ENCODE data around the gene GAB1. TPM values are rescaled to one million over a fixed set of nuclear protein-coding genes. Genes with fewer than 3 reads are reported as not detected.

The GAB1 gene
- total RNA-seq, 1 experiment from 2014 or later, result 29.4 TPM

DNA sequence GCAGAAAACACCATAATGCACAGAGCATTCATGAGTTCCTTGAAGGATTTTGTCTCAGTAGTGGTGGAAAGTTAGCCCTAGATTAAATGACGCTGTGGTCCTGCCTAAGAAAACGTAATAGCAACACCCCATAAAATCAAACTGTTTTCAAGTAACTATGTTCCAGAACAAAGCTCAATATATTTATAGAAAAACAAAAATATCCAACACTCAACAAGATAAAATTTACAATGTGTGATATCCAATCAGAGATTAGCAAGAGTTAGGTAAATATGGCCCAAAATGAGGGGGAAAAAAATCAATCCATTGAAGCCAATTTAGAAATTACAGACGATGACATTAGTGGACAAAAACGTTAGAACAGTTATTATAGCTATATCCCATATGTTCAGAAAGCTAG lies 9.9 kb upstream of the GAB1 start:
- H3K9me3 ChIP-seq (ENCODE audit: insufficient read depth, low read depth), result no peaks in the 10 kb centered on the region
- H3K27me3 ChIP-seq (ENCODE audit: insufficient read depth, low read depth), result no peaks in the 10 kb centered on the region
- H3K4me3 ChIP-seq, result no peak overlapping the region
- no peaks in the 10 kb centered on the region for H3K36me3 ChIP-seq (ENCODE audit: low read depth)
- no peaks in the 10 kb centered on the region for H3F3A ChIP-seq (ENCODE audit: insufficient read depth, low read depth)
- POLR2A ChIA-PET (ENCODE audit: unreplicated experiment), result no interaction called here
- no peak overlapping the region for H3K27ac ChIP-seq
- no peak overlapping the region for H3K4me2 ChIP-seq
- BruUV-seq (replicated peaks), result no TSS peak
- intact Hi-C loops (cut with micrococcal nuclease; ENCODE audit: unreplicated experiment), result no loop called here
- no peak overlapping the region for H2AFZ ChIP-seq
- H3K4me1 ChIP-seq (replicated peaks; ENCODE audit: insufficient read depth), result no peaks in the 10 kb centered on the region
- TF ChIP-seq EZH2 (IDR thresholded peaks at IDR 0.05; ENCODE audit: low read depth) (no peak), CTCF (conservative IDR thresholded peaks at IDR 0.05) (no peak)
- no peak for DNase-seq
- no peaks in the 10 kb centered on the region for H3K79me2 ChIP-seq (ENCODE audit: low read depth)
- H4K20me1 ChIP-seq (ENCODE audit: insufficient read depth), result no peaks in the 10 kb centered on the region
- H3K9me2 ChIP-seq (ENCODE audit: insufficient read depth), result no peaks in the 10 kb centered on the region
- CTCF ChIA-PET, result interaction anchor here (0.7 kb wide), 1 partner anchor 46 kb away, joined by 5 read pairs; no protein-coding TSS in a partner anchor

- no peak overlapping the region for H2AFZ ChIP-seq
- TF ChIP-seq EZH2 (IDR thresholded peaks at IDR 0.05; ENCODE audit: low read depth), result no peak
- TF ChIP-seq CTCF (conservative IDR thresholded peaks at IDR 0.05), result no peak
- no peak overlapping the region for H3K4me2 ChIP-seq
- H3K4me1 ChIP-seq (replicated peaks; ENCODE audit: insufficient read depth), result no peaks in the 10 kb centered on the region
- ChIA-PET POLR2A (ENCODE audit: unreplicated experiment) (no interaction called here), CTCF (no interaction called here)
- no TSS peak for BruUV-seq (replicated peaks)
- no peaks in the 10 kb centered on the region for H3K27me3 ChIP-seq (ENCODE audit: insufficient read depth, low read depth)
- intact Hi-C loops (cut with micrococcal nuclease; ENCODE audit: unreplicated experiment), result no loop called here
- H3K4me3 ChIP-seq, result no peak overlapping the region
- H4K20me1 ChIP-seq (ENCODE audit: insufficient read depth), result no peaks in the 10 kb centered on the region
- no peaks in the 10 kb centered on the region for H3K36me3 ChIP-seq (ENCODE audit: low read depth)
- H3K9me3 ChIP-seq (ENCODE audit: insufficient read depth, low read depth), result no peaks in the 10 kb centered on the region
- DNase-seq, result no peak
- no peaks in the 10 kb centered on the region for H3K79me2 ChIP-seq (ENCODE audit: low read depth)
- H3K9me2 ChIP-seq (ENCODE audit: insufficient read depth), result no peaks in the 10 kb centered on the region
- H3K27ac ChIP-seq, result no peak overlapping the region
- no peaks in the 10 kb centered on the region for H3F3A ChIP-seq (ENCODE audit: insufficient read depth, low read depth)
These were observed 6.7 kb upstream of the GAB1 start for GRCh38 chr4:143329985-143330384.

- Histone ChIP-seq H3F3A (ENCODE audit: insufficient read depth, low read depth) (peaks cover 7% of the 10 kb centered on the region), H3K9me3 (ENCODE audit: insufficient read depth, low read depth) (no peaks in the 10 kb centered on the region), H3K79me2 (ENCODE audit: low read depth) (peaks cover 30% of the 10 kb centered on the region), H3K4me1 (replicated peaks; ENCODE audit: insufficient read depth) (no peaks in the 10 kb centered on the region), H3K27me3 (ENCODE audit: insufficient read depth, low read depth) (no peaks in the 10 kb centered on the region), H3K27ac (peak overlapping the region; percentile 78), H2AFZ (peak overlapping the region; percentile 84), H3K4me2 (peak overlapping the region; percentile 81), H3K9me2 (ENCODE audit: insufficient read depth) (no peaks in the 10 kb centered on the region), H4K20me1 (ENCODE audit: insufficient read depth) (no peaks in the 10 kb centered on the region), H3K4me3 (peak overlapping the region; percentile 88), H3K36me3 (ENCODE audit: low read depth) (no peaks in the 10 kb centered on the region)
- DNase-seq, result peak; percentile 62 to 90
- ChIA-PET POLR2A (ENCODE audit: unreplicated experiment) (interaction anchor here (0.6 to 1.2 kb wide), 3 partner anchors 9 to 860 kb away, joined by 9 to 21 read pairs (median 17); no protein-coding TSS in a partner anchor), CTCF (no interaction called here)
- BruUV-seq (replicated peaks), result no TSS peak
- TF ChIP-seq EZH2 (IDR thresholded peaks at IDR 0.05; ENCODE audit: low read depth) (no peak), CTCF (conservative IDR thresholded peaks at IDR 0.05) (no peak)
- intact Hi-C loops (cut with micrococcal nuclease; ENCODE audit: unreplicated experiment), result loop anchor here (1.0 to 5.0 kb wide), 7 partner anchors 17 to 177 kb away; partner anchors contain the start of gene SMARCA5
These were observed 496 bp upstream of the GAB1 start for GRCh38 chr4:143335979-143336780.

Data from PC-9 (cell line).